Naive B cell (primary cell): ENCODE results near the gene GARNL3. TPM values are rescaled to one million over a fixed set of nuclear protein-coding genes. Genes with fewer than 3 reads are reported as not detected.

Source experiments
- ATAC-seq, 2 donors: fragments of 150-1000 bp; cut with Tn5 transposase; 2 replicates each; pipeline ENCODE4 v1.10.0; 2021; ENCODE audit warnings: low read depth in 2 of 2, mild to moderate bottlenecking in 2 of 2, moderate library complexity in 2 of 2
- DNase-seq: peaks from one replicate; pipeline ENCODE4 v3.0.0; 2022
- H3K27ac Mint-ChIP-seq, 6 donors: one replicate each; pipeline ENCODE4 v1.8.0; 2020 to 2022; ENCODE audit warnings: mild to moderate bottlenecking in 6 of 6, mixed read lengths in 6 of 6, moderate library complexity in 5 of 6, inconsistent platforms in 2 of 6
- H3K27me3 Mint-ChIP-seq, 3 donors: one replicate each; pipeline ENCODE4 v1.8.0; 2021 to 2022; ENCODE audit warnings: mixed read lengths in 3 of 3, mild to moderate bottlenecking in 1 of 3
- H3K36me3 Mint-ChIP-seq, 2 donors: one replicate each; pipeline ENCODE4 v1.8.0; 2020 to 2022; ENCODE audit warnings: mixed read lengths in 2 of 2, inconsistent platforms in 1 of 2, mild to moderate bottlenecking in 1 of 2
- H3K4me1 Mint-ChIP-seq, 3 donors: one replicate each; pipeline ENCODE4 v1.8.0; 2020 to 2022; ENCODE audit warnings: mixed read lengths in 3 of 3, inconsistent platforms in 1 of 3, mild to moderate bottlenecking in 1 of 3, moderate library complexity in 1 of 3
- H3K4me3 Mint-ChIP-seq, 8 donors: one replicate each; pipeline ENCODE4 v1.8.0; 2020 to 2022; ENCODE audit warnings: mild to moderate bottlenecking in 8 of 8, mixed read lengths in 8 of 8, moderate library complexity in 8 of 8, inconsistent platforms in 2 of 8
- H3K9me3 Mint-ChIP-seq, 7 donors: one replicate each; pipeline ENCODE4 v1.8.0; 2020 to 2022; ENCODE audit warnings: mixed read lengths in 7 of 7, mild to moderate bottlenecking in 5 of 7, inconsistent platforms in 2 of 7, moderate library complexity in 1 of 7
- polyA plus RNA-seq, 6 donors: library from polyadenylated mRNA; unstranded; fragments of 300-500 nt; fragmentation: Illumina TruSeq; gene quantifications; one replicate each; pipeline ENCODE4 v1.2.3, GENCODE V29; 2021; ENCODE audit warnings: low read depth in 6 of 6

GARNL3 gene
- polyA plus RNA-seq, 6 donors from 2014 or later: 0.71 to 3.1 (median 1.1) TPM; not detected in 2

DNA sequence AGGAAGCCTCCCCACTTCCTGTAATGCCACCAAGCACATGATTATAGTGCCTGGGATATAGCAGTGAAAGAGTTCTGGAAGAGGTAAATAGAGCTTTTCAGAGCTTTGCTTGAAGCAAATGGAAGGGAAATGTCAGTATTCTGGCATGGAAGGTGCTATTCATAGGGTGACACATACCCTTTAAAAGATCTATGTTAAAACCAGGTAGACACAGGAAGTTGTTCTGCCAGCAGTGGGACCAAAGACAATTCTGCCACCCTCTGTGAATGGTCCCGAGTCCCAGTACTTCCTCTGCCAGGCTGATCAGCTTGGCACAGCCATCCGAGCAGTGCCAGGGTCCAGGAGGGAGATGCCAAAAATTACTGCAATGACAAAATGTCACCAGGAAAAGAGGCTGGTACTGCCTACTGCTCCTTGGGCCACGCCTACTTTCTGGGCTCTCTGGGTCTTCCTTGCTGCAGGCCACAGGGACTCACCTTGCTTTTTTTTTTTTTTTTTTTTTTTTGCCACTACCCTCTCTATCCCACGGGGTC is 26.7 kb downstream of the GARNL3 start:
- DNase-seq (no peak), ATAC-seq (no peak)
- Mint-ChIP-seq H3K27me3 (peaks cover 27 to 40% (median 33%) of the 10 kb centered on the region in 3 donors), H3K36me3 (no peaks in the 10 kb centered on the region), H3K9me3 (no peaks in the 10 kb centered on the region), H3K4me1 (no peaks in the 10 kb centered on the region), H3K4me3 (no peak overlapping the region), H3K27ac (peak overlapping the region in 1 of 6 donors; percentile 50)

DNA sequence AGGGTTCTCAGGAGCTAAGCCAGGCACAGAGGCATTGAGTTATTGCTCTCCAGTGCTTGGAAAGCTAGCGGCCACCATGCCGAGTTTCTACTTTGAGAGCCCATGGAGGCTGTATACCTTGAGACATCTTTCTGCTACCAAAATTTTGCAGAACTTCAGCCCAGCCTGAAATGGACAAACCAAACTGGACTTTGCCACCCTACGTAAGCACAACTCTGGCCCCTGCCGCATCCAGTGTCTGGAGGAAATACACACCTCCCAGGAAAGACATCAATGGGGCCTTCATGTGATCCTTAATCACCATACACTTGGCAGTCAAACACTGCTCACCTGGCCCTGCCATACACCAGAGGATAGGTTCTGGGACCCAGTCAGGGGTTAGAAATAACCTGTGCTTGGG is 27.8 kb downstream of the GARNL3 start:
- H3K27me3 Mint-ChIP-seq: peaks cover 25 to 38% (median 33%) of the 10 kb centered on the region in 3 donors
- H3K9me3 Mint-ChIP-seq: no peaks in the 10 kb centered on the region
- ATAC-seq (no peak), DNase-seq (no peak)
- H3K4me3 Mint-ChIP-seq: no peak overlapping the region
- H3K36me3 Mint-ChIP-seq: no peaks in the 10 kb centered on the region
- peak overlapping the region in 1 of 6 donors; percentile 27 for H3K27ac Mint-ChIP-seq
- H3K4me1 Mint-ChIP-seq: no peaks in the 10 kb centered on the region

DNA sequence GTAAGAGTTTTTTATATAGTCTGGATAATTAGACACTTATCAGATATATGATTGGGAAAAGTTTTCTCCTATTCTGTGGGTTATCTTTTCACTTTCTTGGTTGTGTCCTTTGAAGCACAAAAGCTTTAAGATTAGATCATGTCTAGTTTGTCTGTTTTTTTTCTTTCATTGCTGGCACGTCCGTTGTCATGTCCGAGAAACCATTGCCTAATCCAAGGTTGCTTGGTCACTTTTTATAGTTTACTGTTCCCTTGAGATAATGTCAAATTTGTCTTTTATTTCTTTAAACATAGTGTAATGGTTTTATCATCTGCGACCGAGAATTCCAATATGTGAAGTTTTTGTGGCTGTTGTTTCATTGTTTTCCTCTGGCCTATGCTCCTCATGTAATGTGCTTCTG is 28.8 kb downstream of the GARNL3 start:
- H3K9me3 Mint-ChIP-seq: no peaks in the 10 kb centered on the region
- DNase-seq: no peak
- no peak for ATAC-seq
- H3K4me1 Mint-ChIP-seq: no peaks in the 10 kb centered on the region
- peaks cover 16 to 32% (median 25%) of the 10 kb centered on the region in 3 donors for H3K27me3 Mint-ChIP-seq
- H3K4me3 Mint-ChIP-seq: no peak overlapping the region
- H3K36me3 Mint-ChIP-seq: no peaks in the 10 kb centered on the region
- H3K27ac Mint-ChIP-seq: no peak overlapping the region

DNA sequence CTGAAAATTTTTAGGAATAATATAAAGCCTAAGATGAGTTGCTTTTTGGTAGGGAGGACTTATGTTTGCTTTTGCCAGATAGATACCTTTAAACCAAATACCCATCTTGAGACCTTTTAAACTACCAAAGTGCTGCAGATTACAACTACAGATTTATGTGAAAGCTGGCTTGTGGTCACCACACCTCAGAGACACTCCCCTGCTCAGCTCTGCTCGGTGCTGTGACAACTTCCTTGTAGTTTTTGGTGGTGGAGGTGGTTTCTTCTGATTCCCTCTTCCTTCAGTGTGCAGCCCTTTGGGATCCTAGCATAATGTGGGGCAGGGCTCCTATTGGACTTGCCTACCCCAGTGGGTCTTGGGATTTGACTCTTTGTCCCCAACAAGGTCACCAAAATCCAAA is 29.2 kb downstream of the GARNL3 start:
- Mint-ChIP-seq H3K27ac (no peak overlapping the region), H3K9me3 (no peaks in the 10 kb centered on the region), H3K27me3 (peaks cover 12 to 32% (median 24%) of the 10 kb centered on the region in 3 donors), H3K4me3 (no peak overlapping the region), H3K4me1 (no peaks in the 10 kb centered on the region), H3K36me3 (no peaks in the 10 kb centered on the region)
- no peak for ATAC-seq
- DNase-seq: no peak

DNA sequence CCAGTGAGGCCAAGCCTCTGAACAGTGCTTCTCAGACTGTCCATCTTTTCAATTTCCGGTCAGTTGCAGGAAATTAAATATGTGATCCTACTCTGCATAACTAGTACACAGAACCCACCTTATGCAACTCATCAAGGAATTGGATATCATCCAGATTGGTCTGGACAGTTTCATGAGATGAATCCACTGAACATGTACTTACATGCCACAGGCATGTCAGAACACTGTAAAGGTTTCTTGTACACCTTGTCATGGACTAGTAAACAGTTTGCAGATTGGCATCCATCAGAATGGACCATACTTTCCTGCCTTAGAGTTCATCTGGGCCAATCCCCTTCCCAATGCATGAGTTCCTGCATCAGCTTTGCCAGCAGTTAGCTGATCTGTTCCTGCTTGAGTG is 30.4 kb downstream of the GARNL3 start:
- no peaks in the 10 kb centered on the region for H3K4me1 Mint-ChIP-seq
- no peak overlapping the region for H3K27ac Mint-ChIP-seq
- ATAC-seq (no peak), DNase-seq (no peak)
- H3K9me3 Mint-ChIP-seq: no peaks in the 10 kb centered on the region
- no peak overlapping the region for H3K4me3 Mint-ChIP-seq
- H3K27me3 Mint-ChIP-seq: peaks cover 6 to 26% (median 16%) of the 10 kb centered on the region in 3 donors
- no peaks in the 10 kb centered on the region for H3K36me3 Mint-ChIP-seq

DNA sequence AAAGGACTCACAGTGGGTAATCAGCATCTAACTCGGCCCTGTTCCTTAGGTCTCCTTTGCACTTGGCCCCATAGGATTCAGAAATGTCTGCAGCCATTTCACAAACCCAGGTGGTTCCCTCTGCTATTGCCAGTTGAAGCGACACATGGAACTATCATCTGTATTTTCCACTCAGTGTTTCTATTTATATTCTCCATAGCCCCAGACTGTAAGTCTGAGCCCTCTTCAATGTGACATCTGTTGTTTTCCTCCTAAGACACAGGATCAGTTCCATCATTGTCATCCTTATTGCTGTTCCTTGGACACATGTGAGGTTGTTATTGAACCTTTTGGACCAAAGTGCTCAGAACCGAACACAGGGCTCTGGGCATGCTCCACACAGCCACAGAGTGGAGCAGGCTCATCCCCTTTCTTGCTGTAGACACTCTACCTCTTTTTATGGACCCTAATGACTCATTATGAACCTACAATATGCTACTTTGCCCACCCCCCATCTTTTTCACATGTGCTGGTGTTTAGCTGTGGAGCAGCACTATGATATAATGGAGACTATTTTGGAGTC is 36.4 kb downstream of the GARNL3 start:
- no peaks in the 10 kb centered on the region for H3K4me1 Mint-ChIP-seq
- DNase-seq (no peak), ATAC-seq (no peak)
- no peaks in the 10 kb centered on the region for H3K36me3 Mint-ChIP-seq
- H3K9me3 Mint-ChIP-seq: no peaks in the 10 kb centered on the region
- H3K4me3 Mint-ChIP-seq: no peak overlapping the region
- peaks cover 6 to 10% (median 8%) of the 10 kb centered on the region in 3 donors for H3K27me3 Mint-ChIP-seq
- no peak overlapping the region for H3K27ac Mint-ChIP-seq

DNA sequence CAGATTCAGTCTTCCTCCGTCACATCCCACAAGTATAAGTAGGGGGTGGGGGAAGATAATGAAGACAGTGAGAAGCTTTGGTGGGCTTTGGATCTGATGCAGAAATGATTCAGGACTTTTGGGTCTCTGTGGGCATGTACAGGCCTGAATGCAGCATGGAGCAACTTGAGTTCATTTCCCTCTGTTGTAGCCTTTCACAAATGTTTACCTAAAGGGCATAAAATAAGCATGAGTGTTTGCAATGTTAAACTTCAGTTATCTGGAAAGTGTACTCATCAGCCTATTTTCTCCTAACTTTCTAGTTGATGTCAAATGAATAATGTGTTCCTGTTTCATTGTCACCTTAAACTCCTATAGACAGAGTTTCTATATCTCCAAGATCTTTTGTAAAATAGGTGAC is 39.3 kb downstream of the GARNL3 start:
- no peak overlapping the region for H3K4me3 Mint-ChIP-seq

DNA sequence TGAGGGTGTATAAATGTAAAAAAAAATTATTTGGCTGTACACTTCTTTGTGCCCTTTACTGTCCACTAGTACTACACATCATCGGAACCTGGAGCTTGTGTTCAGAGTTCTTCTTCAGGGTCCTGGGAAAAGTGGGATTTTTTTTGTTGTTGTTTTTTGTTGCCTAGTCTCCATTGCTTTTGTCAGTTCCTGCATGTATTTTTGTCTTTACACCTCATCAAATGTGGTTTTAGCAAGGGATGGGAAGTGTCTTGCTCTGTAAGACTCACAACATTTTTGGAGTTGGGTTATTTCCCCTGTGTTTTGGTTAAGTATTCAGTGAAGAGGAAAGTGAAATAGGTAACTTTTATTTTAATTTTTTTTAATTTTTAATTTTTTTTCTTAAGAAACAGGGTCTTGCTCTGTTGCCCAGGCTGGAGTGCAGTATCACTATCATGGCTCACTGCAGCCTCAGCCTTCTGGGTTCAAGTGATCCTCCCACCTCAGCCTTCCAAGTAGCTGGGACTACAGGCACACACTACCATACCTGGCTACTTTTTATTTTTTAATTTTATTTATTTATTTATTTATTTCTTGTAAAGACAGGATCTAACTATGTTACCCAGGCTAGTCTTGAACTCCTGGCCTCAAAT is 40.7 kb downstream of the GARNL3 start:
- H3K27ac Mint-ChIP-seq: peak overlapping the region in 1 of 6 donors; percentile 26
- DNase-seq (no peak), ATAC-seq (no peak)
- no peaks in the 10 kb centered on the region for H3K36me3 Mint-ChIP-seq
- no peaks in the 10 kb centered on the region for H3K9me3 Mint-ChIP-seq
- no peaks in the 10 kb centered on the region for H3K4me1 Mint-ChIP-seq
- no peak overlapping the region for H3K4me3 Mint-ChIP-seq
- H3K27me3 Mint-ChIP-seq: peaks cover 0 to 14% (median 0%) of the 10 kb centered on the region in 3 donors

More for the DNA sequence above, 39.3 kb downstream of the GARNL3 start:
- DNase-seq (no peak), ATAC-seq (no peak)
- no peaks in the 10 kb centered on the region for H3K4me1 Mint-ChIP-seq
- H3K27me3 Mint-ChIP-seq: peaks cover 0 to 14% (median 0%) of the 10 kb centered on the region in 3 donors
- H3K36me3 Mint-ChIP-seq: no peaks in the 10 kb centered on the region
- H3K27ac Mint-ChIP-seq: no peak overlapping the region
- H3K9me3 Mint-ChIP-seq: no peaks in the 10 kb centered on the region

DNA sequence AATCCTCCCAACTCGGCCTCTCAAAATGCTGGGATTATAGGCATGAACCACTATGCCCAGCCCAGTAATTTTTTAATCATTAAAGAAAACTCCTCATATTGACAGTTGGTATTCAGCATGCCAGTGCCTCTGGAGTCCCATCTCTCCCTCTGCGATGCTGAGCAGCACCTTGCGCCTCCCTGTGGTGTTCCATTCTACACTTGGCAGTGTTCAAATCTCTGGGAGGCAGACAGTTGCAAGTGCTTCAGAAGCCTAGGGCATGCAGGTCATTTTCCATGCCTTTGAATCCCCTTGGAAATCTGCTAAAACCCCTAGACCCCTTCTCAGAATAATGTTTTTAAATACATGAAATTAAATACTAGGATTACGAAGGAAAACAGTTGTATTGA is 41.3 kb downstream of the GARNL3 start:
- DNase-seq: no peak
- no peak overlapping the region for H3K27ac Mint-ChIP-seq
- peaks cover 0 to 14% (median 0%) of the 10 kb centered on the region in 3 donors for H3K27me3 Mint-ChIP-seq
- no peaks in the 10 kb centered on the region for H3K4me1 Mint-ChIP-seq
- H3K9me3 Mint-ChIP-seq: no peaks in the 10 kb centered on the region
- ATAC-seq: no peak
- H3K4me3 Mint-ChIP-seq: no peak overlapping the region
- H3K36me3 Mint-ChIP-seq: no peaks in the 10 kb centered on the region

DNA sequence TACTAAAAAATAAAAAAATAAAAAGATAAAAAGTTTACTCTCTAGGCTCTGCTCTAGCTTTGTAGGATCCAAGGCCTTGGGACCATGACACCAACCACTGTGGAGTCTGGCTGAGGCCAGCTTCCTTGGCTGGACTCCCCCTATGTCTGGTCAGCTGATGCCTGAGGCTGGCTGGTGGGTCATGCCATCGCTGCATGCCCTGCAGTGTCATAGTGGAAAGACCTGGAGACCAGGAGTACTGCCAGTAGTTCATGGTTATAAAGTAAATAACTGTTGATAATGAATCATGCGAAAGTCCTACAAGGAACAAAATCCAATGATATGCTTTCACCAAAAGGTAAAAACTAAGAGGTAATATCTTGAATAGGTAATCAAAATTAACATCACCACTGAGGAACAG is 43.2 kb downstream of the GARNL3 start:
- Mint-ChIP-seq H3K27ac (no peak overlapping the region), H3K36me3 (no peaks in the 10 kb centered on the region), H3K27me3 (peaks cover 0 to 8% (median 0%) of the 10 kb centered on the region in 3 donors), H3K4me3 (no peak overlapping the region), H3K4me1 (no peaks in the 10 kb centered on the region), H3K9me3 (no peaks in the 10 kb centered on the region)
- DNase-seq (no peak), ATAC-seq (no peak)

DNA sequence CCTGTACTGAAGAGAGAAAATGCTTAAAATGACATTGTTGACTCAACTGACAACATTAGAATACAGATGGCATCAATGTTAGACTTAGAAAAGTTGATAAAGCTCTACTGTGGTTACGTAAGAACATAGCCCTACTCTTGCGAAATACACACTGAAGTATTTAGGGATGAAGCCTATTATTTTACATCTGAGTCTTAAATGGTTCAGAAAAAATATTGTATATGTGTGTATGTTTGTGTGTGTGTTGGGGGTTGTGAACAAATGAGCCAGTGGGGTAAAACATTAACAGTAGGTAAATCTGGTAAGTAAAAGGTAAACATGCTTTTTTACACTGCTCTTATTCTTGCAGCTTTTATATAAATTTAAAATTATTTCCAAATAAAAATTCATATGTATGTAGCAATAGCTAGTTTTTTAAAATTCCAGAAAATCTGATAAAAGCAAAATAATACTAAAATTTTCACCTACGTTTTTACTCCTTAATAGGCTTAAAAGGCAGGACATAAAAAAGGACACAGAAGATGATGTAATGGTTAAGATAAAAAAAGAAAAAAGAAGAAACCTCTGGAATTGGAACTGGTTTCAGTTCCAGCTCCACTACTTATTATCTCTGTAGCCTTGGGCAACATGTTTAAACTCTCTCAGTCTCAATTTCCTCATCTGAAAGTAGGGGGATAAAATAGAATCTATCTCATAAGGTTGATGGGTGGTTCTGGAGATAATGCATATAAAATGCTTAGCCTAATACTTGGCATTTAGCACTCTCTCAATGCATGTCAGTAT is 44.3 kb downstream of the GARNL3 start:
- Mint-ChIP-seq H3K9me3 (no peaks in the 10 kb centered on the region), H3K4me3 (no peak overlapping the region), H3K27ac (no peak overlapping the region), H3K36me3 (no peaks in the 10 kb centered on the region), H3K27me3 (peaks cover 0 to 8% (median 0%) of the 10 kb centered on the region in 3 donors), H3K4me1 (no peaks in the 10 kb centered on the region)
- DNase-seq (no peak), ATAC-seq (no peak)

DNA sequence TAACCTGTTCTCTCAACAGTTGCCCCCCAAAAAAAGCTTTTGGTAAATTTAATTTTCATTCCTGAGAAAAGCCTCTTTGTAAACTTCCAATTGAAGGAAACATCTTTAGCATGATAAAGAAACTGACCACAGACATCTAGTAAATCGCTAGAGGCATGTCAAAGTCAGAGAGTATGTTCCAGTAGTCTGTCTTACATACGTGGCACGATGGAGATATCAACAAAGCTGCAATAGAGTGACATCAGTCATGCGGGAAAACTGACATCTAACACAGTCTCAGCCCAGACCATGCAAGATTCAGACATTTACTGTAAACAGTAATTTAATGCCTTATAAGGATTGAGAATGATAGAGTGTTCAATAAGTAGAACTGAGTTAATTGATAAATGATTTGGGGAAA is 45.1 kb downstream of the GARNL3 start:
- H3K4me1 Mint-ChIP-seq: no peaks in the 10 kb centered on the region
- H3K27me3 Mint-ChIP-seq: peaks cover 0 to 8% (median 3%) of the 10 kb centered on the region in 3 donors
- no peaks in the 10 kb centered on the region for H3K9me3 Mint-ChIP-seq
- DNase-seq (no peak), ATAC-seq (no peak)
- no peak overlapping the region for H3K4me3 Mint-ChIP-seq
- no peaks in the 10 kb centered on the region for H3K36me3 Mint-ChIP-seq
- no peak overlapping the region for H3K27ac Mint-ChIP-seq

DNA sequence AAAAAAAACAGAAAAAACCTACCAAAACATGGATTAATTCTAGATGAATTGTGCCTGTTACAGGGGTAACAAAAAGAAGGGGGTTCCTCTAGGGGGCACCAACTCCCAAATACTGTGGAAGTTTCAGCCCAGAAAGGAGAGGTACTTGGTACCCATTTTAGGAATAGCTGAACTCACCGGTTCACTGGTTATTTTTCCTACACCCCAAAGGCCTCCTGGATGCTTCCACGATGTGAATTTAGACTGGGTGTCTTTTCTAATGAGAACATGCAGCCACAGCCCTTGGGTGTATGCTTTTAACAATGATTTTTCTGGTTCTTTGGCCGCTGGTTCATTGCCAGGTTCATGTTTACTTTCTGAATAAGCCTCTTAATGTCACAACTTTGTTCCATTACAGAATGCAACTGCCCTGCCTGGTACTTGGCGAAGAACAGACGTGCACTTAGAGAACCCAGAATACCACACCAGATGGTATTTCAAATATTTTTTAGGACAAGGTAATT is 46.7 kb downstream of the GARNL3 start:
- no peaks in the 10 kb centered on the region for H3K36me3 Mint-ChIP-seq
- H3K27ac Mint-ChIP-seq: no peak overlapping the region
- DNase-seq: no peak
- H3K4me3 Mint-ChIP-seq: no peak overlapping the region
- H3K27me3 Mint-ChIP-seq: peaks cover 0 to 6% (median 4%) of the 10 kb centered on the region in 3 donors
- no peak for ATAC-seq
- H3K4me1 Mint-ChIP-seq: no peaks in the 10 kb centered on the region
- no peaks in the 10 kb centered on the region for H3K9me3 Mint-ChIP-seq
